Dedifferentiated amniotic fluid mesenchymal stem cell (primary cell): ENCODE data around the gene SCFD2.
"Not testable (repeated sequence)": the region's sequence is repeated elsewhere in the genome, so short reads cannot be mapped to it uniquely, and the experiment has no call there.

Experiments
- DNase-seq: peaks from one replicate; pipeline ENCODE4 v3.0.0-alpha.2; 2016; ENCODE audit errors: extremely low spot score

Gene SCFD2

DNA sequence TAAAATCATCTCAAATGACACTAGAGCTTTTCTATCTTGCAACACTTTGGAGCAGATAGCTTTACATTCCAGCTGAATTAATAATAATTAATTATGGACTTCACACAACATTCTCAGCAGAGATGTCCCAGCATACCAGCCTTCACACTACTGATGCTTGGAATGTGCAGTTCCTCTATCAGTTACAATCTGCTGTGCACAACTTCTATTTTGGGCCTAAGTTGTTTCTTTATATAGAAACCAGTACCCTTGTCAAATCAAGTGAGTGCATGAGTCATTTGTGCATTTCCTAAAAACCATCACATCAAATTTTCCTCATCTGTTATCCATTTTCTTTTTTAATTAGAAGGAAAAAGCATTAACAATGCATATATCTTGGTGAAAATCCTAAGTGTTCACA is 512.5 kb downstream of the SCFD2 start:
- DNase-seq: peak; percentile 38

DNA sequence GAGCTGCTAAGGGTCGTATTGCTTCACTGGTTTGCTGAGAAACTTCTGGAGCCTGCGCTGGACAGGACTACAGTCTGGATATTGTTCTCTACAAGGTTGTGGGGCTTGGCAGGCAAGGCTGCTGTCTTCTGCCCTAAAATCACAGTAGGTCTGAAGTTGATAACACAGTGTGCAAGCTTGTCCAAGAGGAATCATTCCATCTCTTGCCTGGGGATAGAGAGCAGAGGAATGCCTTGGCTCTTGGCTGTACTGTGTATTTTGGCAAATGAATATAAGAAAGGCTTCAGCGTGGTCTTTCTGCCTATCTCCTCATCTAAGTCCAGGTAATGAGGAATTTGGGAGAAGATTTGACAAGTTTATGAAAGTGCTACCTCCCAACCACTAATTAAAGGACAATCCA is 513.1 kb downstream of the SCFD2 start:
- no peak for DNase-seq

DNA sequence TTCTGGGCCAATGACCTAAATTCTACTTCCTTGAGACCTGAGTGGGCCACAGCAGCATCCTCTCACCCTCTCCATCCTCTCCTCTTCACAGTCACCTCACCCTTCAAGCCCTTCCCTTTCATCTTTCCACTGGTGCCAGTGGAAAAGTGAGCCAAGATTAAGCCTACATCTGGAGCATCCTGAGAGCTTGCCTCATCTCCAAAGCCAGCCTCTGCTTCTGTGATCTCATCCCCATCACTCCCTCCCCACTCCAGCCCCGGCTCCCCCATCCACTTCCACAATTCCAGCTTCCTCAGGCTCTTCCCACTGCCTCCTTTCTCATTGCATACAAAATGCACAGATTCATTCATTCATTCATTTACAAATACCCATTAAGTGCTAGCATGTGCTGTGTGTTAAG is 513.8 kb downstream of the SCFD2 start:
- no peak for DNase-seq

DNA sequence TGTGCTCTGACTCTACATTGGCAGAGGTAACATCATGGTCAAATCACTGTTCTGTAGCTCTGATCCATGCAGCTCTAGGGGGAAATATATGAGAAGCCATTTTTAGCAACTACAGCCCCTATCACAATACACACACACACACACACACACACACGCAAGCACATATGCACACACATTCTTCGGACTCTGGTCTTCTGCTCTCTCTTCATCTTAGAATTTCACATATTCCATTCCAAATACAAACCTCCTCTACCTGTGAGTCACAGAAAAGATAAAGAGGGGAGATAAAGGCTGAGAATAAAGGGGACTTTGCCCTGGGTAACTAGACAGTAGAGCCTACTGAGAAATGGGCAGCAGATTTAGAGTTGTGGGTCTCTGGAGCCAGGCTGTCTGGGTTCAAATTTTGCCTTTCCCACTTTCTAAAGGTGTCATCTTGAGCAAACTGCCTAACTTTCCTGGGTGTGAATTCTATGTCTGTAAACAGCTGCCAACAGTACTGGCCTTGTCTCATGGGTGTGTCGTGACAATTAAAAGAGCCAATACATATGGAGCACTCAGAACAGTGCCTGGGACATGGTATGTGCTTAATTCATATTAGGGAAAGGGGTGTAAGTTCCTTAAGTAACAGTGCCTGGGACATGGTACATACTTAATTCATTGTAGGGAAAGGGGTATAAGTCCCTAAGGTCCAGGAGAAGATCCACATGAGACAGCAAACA is 515.3 kb downstream of the SCFD2 start:
- no peak for DNase-seq

DNA sequence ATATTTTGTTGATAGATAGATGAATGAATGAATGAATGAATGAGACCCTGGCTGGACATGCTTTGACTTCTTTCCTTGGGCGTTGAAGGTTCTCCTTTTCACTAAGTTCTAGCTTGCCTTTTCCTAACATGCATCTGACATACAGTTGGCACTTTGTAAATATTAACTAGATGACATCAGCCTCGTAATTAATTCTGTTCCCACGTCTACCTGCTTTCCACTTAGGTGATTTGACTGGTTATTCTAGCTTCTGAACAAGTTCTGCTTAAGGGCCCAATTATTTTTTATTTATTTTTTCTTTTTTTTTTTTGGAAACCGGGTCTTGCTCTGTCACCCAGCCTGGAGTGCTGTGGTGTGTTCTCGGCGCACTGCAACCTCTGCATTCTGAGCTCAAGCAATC is 517.6 kb downstream of the SCFD2 start:
- DNase-seq: no peak

DNA sequence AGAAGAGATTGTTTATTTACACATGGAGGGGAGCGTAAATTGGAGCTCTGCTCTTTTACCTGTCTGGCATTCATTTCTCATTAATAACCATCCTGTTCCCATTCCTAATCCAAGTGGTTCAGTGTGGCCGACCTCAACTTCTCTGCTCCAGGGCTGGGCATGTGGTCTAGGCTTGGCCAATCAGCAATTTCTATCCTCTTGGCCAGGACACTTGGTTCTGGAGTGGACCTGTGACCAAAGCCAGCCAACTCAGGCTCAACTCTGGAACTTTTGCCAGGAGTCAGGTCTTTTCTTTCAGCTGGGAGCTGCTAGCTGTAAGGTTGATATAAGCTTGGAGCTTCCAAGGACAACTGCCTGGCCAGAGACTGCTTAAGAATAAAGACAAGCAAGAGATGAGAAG is 519.4 kb downstream of the SCFD2 start:
- no peak for DNase-seq

DNA sequence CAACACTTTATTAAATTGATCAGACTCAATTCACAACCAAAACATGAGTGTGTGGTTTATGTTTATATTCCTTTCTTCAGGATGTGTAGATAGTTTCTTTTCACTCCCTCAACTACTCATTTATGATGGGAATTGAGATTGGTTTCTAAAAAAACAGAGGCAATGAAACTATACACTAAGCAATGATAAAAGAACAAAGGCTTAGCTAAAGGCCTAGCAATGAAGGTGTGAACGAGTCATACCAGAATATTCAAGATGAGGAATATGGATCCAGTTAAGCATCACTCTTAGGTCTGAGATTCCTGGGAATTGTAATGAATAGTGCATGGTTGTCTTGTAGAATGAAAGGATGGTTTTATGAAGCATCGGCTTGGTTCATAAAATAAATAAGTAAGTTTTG is 521.3 kb downstream of the SCFD2 start:
- DNase-seq: no peak

DNA sequence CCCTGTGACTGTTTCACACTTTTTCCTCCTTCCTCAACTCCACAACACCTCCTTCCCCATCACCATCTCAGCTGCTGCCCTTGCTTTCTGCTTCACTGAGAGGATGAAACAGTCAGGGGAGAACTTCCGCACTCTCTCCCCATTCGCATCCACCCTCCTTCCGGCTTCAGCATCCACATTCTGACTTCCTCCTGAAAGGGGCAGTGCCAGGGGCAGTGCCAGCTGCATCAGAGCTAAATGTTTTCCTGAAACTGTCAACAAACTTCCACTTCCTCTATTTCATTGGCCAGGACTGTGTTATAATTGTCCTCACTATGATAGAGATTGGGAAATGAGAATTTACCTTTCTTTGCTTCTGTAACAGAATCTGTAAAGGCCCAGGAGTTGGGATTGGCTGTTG is 521.9 kb downstream of the SCFD2 start:
- DNase-seq: no peak

DNA sequence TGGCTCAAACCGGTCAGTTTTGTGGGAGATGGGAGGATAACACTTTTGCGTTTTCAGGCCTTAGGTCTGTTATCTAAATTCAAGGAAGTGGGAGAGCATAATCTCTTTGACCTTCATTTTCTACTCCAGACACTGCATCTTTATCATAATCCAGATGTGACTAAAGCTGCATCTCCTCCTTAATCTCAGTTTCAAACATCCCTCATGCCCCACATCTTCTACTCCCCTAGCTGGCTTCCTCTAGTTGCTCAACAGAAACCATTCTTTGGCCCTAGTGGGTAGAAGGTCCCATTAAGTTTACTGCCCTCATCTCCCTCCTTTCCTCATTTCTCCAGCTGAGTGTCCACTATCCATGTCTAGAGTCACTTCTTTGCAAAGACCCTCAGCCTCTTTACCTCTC is 522.5 kb downstream of the SCFD2 start:
- no peak for DNase-seq

DNA sequence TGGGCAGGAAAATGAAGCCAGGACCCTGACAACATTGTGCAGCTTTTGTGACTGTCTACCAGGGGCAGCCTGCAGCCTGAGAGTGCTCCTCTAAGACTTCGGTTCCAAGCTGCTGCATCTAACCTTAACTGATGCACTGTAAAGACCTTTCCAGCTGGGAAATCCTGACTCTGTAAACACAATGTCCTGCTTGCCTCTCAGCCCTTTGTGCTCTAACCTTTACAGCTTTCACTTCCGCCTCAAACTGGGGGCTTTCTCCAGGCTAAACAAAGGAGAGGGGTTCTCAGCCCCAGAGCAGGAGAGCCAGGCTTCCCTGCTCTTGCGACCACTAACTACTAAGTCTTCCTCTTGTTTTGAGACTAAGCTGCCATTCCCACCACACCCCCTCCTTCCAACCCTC is 523.1 kb downstream of the SCFD2 start:
- no peak for DNase-seq

DNA sequence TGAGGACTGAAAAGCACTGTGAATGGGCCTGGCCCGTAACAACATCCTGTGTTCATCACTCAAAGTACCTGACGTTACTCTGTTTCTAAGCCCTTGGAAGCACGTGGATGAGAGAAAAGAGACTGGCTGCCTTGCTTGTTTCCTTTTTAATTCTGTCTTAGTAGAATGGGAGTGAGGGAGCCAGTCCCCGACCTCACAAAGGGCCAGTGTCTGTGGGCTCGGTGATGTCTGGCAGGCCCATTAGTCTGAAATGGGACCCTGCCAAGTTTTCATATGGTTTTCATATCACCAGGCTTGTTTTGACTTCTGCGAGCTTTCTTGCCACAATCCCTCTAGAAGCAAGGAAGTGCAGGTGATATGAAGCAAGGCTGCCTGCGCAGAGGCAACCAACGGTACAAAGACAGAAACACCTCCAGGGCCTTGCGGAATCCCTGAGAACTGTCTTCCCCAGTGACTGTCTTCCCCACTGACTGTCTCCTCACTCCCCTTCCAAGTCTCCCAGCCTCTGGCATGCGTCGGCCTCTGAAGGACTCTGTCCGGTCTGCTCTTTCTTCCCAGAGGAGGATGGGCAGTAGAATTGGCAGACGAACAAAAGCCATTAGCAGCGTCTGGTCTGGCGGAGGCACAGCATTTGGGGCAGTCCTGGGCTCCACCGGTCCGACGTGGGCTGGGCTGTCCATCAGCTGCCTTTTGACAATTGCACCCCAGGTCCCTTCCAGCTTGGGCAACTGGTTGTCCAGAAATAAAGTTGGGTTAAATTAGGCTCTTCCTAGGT is 524.0 kb downstream of the SCFD2 start:
- no peak for DNase-seq

DNA sequence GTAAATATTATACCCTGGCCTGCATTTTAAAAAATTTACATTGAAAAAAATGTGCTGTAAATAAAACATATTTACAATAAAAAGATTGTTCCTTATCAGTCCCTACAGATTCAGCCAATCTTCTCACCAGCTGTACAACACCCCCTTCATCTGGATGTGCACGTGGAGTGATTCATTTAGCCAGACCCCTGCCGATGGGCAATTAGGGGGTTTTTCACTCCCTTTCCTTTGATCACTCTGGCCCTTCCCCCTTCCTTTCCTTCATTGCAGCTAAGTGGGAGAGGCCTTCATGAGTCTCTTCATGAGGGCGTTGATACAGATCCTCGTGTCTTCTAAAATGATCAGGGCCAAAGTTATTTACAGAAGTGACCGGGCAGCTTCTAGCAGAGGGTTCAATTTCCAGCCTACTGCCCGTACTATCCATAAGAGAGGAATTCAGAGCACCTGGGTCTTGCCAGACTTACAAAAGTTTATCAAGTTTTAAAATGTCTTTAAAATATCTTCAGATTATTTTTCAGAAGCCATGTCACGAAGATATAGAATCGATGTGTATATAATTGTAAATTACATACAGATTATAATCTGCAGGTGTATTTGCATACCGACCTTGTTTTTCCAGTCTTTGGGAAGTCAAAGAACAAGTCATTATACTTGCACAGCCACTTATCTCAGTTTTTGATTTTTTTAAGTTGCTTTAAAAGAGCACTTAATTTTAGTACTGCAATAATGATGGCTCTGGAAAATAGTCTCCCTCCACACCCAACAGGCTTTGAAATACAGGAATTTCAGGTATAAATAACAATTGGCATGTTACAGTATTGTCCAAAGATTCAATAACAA is 525.1 kb downstream of the SCFD2 start:
- no peak for DNase-seq

DNA sequence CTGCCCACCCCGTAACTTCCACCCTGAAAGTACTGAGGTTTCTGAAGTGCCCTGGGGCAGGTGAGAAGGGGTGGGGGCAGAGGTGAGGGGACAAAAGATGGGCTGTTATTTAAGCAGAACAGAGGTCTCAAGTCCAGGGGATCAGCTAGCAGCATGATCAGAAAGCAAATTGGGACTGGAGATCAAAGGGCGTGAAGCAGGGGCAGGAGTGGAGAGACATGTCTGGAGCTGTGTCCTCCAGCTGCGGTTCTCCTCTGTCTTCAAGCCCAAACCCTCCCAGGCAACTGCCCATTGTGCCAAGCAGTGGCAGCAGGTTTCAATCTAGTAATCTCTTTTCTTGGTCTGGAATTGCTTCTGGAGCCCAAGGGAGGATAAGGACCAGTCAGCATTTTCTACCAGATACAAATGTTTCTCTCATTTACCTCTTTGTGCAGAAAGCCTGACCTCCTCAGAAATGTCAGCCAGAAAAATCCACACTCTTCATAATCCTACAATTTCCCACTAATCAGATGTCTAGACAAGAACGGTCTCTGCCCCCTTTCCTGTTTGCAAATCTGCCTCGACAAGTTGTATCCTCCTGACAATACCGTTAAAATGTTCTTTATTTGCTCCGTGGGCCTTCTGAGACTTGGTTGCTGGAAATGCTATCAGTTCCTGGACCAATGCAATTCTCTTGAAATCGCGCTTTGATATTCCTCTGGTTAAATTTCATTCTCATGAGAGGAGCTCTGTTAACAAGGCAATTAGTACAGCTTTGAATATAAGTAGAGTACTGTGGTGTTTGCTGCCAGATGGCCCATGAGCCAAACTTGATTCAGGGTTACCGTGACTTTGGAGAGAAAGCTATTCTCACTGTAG is 526.9 kb downstream of the SCFD2 start:
- no peak for DNase-seq

DNA sequence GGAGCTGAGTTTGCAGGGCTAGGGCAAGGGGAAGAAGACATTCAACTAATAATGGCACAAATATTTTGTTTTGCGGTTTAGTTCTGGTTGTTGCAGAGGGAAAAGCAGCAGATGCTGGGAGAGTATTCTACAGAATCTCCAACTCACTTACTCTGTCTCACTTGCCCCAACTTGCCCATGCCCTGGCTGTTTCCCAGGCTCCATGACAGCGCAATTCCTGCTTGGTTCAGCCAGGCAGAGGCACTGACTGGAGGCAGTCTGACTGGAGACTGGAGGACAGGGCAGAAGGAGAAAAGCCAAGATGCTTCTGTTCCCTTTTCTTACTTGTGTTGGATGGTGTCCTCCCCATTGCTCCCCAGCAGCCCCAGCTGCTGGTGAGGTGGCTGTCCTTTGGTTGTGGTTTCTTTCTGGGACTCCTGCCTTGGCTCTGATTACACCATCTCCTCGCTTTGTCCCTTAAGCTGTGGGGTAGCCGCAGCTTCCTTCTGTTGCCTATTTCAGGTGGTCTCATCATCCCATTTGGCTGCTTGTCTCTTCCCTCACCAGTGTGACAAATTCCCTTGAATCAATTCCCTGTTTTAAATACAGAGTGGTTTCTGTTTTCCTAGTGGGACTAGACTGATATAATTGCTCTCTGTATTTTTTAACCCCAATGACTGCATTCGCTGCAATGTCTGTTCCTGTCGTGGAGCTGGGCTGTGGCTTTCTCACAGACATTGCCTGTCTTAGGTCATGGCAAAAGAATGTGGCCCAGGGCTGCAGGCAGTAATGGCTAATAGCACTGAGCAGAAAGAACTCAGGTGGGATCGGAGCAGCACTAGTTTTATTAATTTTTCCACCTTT is 527.9 kb downstream of the SCFD2 start:
- peak; percentile 34 for DNase-seq

DNA sequence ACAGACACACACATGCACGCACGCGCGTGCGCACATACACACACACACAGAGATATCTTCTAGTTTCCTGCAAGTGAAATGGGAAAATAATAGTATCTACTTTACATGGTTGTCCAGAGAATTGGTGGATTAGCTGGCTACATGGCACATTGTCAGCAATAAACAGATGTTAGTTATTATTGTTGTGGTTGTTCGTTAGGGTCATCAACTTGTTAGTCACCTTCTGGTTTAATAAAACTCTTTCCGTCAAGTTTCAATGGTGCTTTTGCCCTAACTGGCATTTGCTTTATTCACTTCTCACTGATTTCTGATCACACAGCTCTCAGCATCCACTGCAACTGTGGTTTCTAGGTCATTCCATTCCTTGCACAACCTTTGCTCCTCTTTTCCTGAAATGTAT is 529.2 kb downstream of the SCFD2 start:
- no peak for DNase-seq

DNA sequence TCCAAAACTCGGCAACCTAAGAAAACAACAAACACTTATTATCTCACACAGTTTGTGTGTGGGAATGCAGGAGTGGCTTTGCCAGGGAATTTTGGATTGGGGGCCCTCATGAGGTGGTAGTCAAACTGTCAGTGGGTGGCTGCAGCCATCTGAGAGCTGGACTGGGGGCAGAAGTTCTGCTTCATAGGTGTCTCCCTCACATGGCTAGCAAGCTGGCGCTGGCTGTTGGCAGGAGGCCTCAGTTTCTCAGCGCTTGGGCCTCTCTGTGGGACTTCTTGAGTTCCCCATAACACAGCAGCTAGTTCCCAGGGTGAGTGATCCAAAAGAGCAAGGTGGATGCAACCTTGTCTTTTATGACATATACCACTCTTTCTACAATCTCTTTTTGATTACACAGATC is 529.7 kb downstream of the SCFD2 start:
- no peak for DNase-seq

DNA sequence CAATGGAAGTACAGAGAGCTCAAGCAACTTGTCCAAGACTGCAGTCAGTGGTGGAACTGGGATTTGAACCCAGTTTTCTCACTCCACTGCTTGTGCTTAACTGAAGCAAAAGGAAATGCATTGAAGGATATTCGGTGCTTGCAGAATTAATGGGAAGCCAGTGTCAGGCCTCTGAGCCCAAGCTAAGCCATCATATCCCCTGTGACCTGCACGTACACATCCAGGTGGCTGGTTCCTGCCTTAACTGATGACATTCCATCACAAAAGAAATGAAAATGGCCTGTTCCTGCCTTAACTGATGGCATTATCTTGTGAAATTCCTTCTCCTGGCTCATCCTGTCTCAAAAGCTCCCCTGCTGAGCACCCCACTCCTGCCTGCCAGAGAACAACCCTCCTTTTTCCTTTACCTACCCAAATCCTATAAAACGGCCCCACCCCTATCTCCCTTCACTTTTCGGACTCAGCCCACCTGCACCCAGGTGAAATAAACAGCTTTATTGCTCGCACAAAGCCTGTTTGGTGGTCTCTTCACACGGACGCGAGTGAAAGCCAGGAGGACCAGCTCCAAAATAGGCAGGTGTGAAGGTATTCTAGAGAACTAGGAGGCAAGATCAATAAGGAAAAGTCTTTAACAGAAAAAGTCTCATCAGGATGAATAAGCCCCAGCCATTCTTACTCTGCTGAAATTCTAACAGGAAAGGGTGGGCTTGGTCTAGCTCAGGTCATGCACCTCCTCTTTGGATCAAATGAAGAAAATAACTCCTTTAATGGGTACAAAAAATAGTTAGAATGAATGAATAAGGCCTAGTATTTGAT is 531.0 kb downstream of the SCFD2 start:
- DNase-seq: not testable (repeated sequence)

DNA sequence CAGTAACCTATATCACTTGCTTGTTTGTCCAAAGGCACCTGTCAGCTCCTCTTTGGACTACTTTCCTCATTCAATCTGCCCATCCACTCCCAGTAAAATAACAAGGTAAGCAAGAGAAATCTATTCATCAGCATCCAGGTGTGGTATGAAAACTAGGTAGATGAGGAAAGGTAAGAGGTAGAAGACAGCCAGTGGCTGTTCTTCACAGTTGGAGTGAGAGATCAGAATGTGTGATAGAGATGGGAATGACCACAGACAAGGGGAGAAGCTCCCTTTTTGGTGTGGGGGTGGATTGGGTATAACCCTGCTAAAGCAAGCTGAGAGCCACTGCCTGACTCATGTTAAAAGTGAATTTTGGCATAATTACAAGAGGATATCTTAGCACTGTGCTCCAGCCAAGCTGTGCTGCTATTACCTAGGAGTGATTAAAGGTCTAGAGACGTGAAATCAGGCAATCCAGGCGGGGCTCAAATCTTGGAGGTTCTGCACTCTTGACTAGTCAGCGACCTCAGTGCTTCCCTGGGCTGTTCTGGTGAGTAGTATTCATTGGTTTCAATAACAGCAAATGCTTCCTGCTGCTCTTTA is 531.8 kb downstream of the SCFD2 start:
- DNase-seq: no peak

DNA sequence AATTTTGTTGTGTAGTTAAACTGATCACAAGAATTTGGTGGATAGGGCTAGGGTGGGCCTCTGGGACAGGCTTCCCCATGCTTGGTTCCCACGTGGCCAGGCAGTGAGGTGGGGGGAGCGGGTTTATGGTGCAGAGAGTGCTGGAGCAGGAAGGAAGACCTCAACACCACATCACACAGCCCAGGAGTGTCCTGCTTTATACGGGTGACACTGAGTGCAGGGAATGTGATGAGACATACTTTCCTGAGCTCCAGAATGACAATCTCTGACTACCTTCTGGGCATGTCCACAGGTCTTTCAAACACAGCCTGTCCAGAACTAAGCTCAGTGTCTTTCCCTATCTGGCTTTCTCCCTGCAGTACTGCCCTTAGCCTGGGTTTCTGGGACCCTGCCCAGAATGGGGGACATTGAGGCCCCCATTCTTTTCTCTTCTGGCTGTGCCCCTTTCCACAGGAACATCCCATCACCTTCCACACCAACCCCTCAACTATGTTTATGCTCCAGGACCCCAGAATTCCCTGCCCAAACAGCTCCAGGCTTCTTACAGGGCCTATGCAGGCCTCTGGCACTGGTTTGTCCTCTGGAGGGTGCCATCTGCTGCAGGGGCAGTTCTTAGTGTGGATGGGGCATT is 540.3 kb downstream of the SCFD2 start:
- DNase-seq: no peak
